ENCODE data around the gene XAGE5. TPM values are rescaled to one million over a fixed set of nuclear protein-coding genes. Genes with fewer than 3 reads are reported as not detected.
"Not testable (repeated sequence)": the region's sequence is repeated elsewhere in the genome, so short reads cannot be mapped to it uniquely, and the experiment has no call there.

XAGE5 gene
- total RNA-seq, 2 experiments from 2014 or later = not detected

DNA sequence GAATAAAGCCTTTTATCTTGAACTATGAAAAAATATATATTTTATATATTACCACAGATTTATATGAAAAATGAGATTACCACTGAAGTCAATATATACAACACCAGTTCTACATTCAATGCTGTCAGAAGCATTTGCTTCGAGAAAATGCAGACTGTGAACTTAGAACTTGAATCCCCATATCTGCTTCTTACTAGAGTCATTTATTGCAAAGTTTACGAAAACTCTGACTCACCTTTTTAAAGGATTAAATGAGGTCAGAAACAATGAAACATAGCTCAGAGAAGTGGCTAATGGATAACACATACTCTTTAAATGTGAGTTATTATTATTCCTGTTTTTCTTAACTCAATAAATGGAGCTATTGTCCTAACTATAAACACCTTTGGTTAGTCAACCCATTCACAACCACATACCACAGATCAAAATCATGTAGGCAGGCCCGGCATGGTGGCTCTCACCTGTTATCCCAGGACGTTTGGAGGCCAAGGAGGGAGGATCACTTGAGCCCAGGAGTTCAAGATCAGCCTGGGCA is 46.0 kb downstream of the XAGE5 start:
- POLR2A ChIA-PET; intact Hi-C loops (cut with DNase I, micrococcal nuclease); H3K4me3 Mint-ChIP-seq; H3K36me3 Mint-ChIP-seq (ENCODE audit: low read depth); H3K27me3 Mint-ChIP-seq; H3K9me3 Mint-ChIP-seq (ENCODE audit: low read depth); H3K27ac Mint-ChIP-seq; H3K4me1 Mint-ChIP-seq; DNase-seq; ATAC-seq: not testable (repeated sequence)
- CTCF ChIA-PET = interaction anchor here (0.6 kb wide), 2 partner anchors 16 to 1725 kb away, joined by 4 to 6 read pairs; no protein-coding TSS in a partner anchor

- ChIA-PET CTCF (no interaction called here), POLR2A (no interaction called here)
- Mint-ChIP-seq H3K27ac (no peak overlapping the region), H3K9me3 (ENCODE audit: low read depth) (no peaks in the 10 kb centered on the region), H3K27me3 (peaks cover 2% of the 10 kb centered on the region), H3K4me1 (no peaks in the 10 kb centered on the region), H3K4me3 (no peak overlapping the region), H3K36me3 (ENCODE audit: low read depth) (no peaks in the 10 kb centered on the region)
- intact Hi-C loops (cut with DNase I, micrococcal nuclease) = no loop called here
- DNase-seq (no peak), ATAC-seq (no peak)
These were observed 54.4 kb downstream of the XAGE5 start for GRCh38 chrX:52865343-52865998.

Other genes with a start within 250 kb of the XAGE5 start
- not detected for gene SSX7, start 156.4 kb upstream of the XAGE5 start, total RNA-seq
- gene SSX2, start 104.1 kb upstream of the XAGE5 start, total RNA-seq = not detected
- gene SSX2B, start 60.0 kb upstream of the XAGE5 start, total RNA-seq = not detected
- gene SPANXN5, start 13.9 kb upstream of the XAGE5 start, total RNA-seq = not detected
- gene XAGE3, start 56.8 kb downstream of the XAGE5 start, total RNA-seq = not detected
- 10 to 100 TPM; 13.1 to 19.8 TPM for gene FAM156B, start 86.0 kb downstream of the XAGE5 start, total RNA-seq
- 10 to 100 TPM; 18.3 to 25.8 TPM for gene FAM156A, start 147.2 kb downstream of the XAGE5 start, total RNA-seq
- under 1 TPM in 1 of 2 experiments, not detected in 1; 0.14 TPM for gene GPR173, start 237.5 kb downstream of the XAGE5 start, total RNA-seq